Measurements from ENCODE around the gene BPIFA3. TPM values are rescaled to one million over a fixed set of nuclear protein-coding genes. Genes with fewer than 3 reads are reported as not detected.

The BPIFA3 gene
- total and polyA plus RNA-seq, 2 of the 13 experiments (the other 11 are each of a cell fraction or from before 2014, with no cell fraction given) = not detected

DNA sequence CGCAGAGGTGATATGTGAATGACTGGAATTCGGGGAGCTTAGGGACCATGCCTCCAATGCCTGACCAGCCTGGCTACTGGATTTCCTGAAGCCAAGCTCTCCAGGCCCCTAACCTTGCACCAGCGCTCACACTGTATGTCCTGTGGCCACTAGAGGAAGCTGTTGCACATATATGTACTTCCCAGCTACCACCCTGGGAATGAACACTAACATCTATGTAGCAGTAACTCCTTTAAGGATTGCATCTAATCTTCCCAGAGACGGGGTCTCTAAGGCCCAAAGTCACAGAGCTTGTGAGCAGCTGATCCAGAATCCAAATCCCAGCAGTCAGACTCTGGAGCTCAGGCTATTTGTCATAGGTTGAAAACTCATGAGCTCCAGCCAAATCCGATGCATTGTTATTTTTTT lies 45.5 kb downstream of the BPIFA3 start (continued):
- TF ChIP-seq, protein P1, sequence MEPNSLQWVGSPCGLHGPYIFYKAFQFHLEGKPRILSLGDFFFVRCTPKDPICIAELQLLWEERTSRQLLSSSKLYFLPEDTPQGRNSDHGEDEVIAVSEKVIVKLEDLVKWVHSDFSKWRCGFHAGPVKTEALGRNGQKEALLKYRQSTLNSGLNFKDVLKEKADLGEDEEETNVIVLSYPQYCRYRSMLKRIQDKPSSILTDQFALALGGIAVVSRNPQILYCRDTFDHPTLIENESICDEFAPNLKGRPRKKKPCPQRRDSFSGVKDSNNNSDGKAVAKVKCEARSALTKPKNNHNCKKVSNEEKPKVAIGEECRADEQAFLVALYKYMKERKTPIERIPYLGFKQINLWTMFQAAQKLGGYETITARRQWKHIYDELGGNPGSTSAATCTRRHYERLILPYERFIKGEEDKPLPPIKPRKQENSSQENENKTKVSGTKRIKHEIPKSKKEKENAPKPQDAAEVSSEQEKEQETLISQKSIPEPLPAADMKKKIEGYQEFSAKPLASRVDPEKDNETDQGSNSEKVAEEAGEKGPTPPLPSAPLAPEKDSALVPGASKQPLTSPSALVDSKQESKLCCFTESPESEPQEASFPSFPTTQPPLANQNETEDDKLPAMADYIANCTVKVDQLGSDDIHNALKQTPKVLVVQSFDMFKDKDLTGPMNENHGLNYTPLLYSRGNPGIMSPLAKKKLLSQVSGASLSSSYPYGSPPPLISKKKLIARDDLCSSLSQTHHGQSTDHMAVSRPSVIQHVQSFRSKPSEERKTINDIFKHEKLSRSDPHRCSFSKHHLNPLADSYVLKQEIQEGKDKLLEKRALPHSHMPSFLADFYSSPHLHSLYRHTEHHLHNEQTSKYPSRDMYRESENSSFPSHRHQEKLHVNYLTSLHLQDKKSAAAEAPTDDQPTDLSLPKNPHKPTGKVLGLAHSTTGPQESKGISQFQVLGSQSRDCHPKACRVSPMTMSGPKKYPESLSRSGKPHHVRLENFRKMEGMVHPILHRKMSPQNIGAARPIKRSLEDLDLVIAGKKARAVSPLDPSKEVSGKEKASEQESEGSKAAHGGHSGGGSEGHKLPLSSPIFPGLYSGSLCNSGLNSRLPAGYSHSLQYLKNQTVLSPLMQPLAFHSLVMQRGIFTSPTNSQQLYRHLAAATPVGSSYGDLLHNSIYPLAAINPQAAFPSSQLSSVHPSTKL (CRISPR knock-in tag; IDR thresholded peaks at IDR 0.05) = peak; percentile 64
- TF ChIP-seq ZNF232 (CRISPR knock-in tag; IDR thresholded peaks at IDR 0.05; ENCODE audit: borderline replicate concordance) = peak; percentile 44; the same call in 1 of the 2 replicates
- TF ChIP-seq KDM2A (CRISPR knock-in tag; IDR thresholded peaks at IDR 0.05; ENCODE audit: borderline replicate concordance, low read depth) = peak; percentile 61; the same call in 1 of the 2 replicates
- TF ChIP-seq, protein P2, sequence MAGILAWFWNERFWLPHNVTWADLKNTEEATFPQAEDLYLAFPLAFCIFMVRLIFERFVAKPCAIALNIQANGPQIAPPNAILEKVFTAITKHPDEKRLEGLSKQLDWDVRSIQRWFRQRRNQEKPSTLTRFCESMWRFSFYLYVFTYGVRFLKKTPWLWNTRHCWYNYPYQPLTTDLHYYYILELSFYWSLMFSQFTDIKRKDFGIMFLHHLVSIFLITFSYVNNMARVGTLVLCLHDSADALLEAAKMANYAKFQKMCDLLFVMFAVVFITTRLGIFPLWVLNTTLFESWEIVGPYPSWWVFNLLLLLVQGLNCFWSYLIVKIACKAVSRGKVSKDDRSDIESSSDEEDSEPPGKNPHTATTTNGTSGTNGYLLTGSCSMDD (CRISPR knock-in tag; IDR thresholded peaks at IDR 0.05) = no peak
- TF ChIP-seq, protein P3, sequence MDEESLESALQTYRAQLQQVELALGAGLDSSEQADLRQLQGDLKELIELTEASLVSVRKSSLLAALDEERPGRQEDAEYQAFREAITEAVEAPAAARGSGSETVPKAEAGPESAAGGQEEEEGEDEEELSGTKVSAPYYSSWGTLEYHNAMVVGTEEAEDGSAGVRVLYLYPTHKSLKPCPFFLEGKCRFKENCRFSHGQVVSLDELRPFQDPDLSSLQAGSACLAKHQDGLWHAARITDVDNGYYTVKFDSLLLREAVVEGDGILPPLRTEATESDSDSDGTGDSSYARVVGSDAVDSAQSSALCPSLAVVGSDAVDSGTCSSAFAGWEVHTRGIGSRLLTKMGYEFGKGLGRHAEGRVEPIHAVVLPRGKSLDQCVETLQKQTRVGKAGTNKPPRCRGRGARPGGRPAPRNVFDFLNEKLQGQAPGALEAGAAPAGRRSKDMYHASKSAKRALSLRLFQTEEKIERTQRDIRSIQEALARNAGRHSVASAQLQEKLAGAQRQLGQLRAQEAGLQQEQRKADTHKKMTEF (CRISPR knock-in tag; IDR thresholded peaks at IDR 0.05) = 0 out of 2 replicates have a peak, but pooled peaks have one; percentile 23
- TF ChIP-seq, protein P4, sequence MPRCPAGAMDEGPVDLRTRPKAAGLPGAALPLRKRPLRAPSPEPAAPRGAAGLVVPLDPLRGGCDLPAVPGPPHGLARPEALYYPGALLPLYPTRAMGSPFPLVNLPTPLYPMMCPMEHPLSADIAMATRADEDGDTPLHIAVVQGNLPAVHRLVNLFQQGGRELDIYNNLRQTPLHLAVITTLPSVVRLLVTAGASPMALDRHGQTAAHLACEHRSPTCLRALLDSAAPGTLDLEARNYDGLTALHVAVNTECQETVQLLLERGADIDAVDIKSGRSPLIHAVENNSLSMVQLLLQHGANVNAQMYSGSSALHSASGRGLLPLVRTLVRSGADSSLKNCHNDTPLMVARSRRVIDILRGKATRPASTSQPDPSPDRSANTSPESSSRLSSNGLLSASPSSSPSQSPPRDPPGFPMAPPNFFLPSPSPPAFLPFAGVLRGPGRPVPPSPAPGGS (CRISPR knock-in tag; IDR thresholded peaks at IDR 0.05) = 0 out of 2 replicates have a peak, but pooled peaks have one; percentile 53
- no peak for TF ChIP-seq ZNF326 (CRISPR knock-in tag; IDR thresholded peaks at IDR 0.05; ENCODE audit: borderline replicate concordance)
- TF ChIP-seq ZFY (CRISPR knock-in tag; IDR thresholded peaks at IDR 0.05) = peak; percentile 33; the same call in 1 of the 2 replicates
- peak; percentile 50; the same call in 1 of the 2 replicates for TF ChIP-seq THAP11 (CRISPR knock-in tag; IDR thresholded peaks at IDR 0.05)
- no peak for TF ChIP-seq PTBP1 (IDR thresholded peaks at IDR 0.05; ENCODE audit: low read depth, low read length, poor library complexity, severe bottlenecking)
- TF ChIP-seq, protein P5, sequence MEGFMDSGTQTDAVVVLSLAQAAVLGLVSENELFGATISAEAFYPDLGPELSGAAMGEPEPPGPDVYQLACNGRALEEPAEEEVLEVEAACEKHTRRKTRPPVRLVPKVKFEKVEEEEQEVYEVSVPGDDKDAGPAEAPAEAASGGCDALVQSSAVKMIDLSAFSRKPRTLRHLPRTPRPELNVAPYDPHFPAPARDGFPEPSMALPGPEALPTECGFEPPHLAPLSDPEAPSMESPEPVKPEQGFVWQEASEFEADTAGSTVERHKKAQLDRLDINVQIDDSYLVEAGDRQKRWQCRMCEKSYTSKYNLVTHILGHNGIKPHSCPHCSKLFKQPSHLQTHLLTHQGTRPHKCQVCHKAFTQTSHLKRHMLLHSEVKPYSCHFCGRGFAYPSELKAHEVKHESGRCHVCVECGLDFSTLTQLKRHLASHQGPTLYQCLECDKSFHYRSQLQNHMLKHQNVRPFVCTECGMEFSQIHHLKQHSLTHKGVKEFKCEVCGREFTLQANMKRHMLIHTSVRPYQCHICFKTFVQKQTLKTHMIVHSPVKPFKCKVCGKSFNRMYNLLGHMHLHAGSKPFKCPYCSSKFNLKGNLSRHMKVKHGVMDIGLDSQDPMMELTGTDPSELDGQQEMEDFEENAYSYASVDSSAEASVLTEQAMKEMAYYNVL (CRISPR knock-in tag; IDR thresholded peaks at IDR 0.05; ENCODE audit: borderline replicate concordance) = no peak
- no peak for TF ChIP-seq POLR2G (IDR thresholded peaks at IDR 0.05; ENCODE audit: low read depth, low read length)
- TF ChIP-seq AGO1 (IDR thresholded peaks at IDR 0.05; ENCODE audit: low read depth, low read length, poor library complexity, severe bottlenecking) = no peak
- TF ChIP-seq NFYB (CRISPR knock-in tag; IDR thresholded peaks at IDR 0.05) = no peak
- peak; percentile 45; the same call in 1 of the 2 replicates for TF ChIP-seq KAT8 (CRISPR knock-in tag; IDR thresholded peaks at IDR 0.05)
- no peak for TF ChIP-seq NKX3-1 (CRISPR knock-in tag; IDR thresholded peaks at IDR 0.05)
- TF ChIP-seq HDAC6 (IDR thresholded peaks at IDR 0.05; ENCODE audit: low read depth, low read length) = no peak
- TF ChIP-seq, protein P6, sequence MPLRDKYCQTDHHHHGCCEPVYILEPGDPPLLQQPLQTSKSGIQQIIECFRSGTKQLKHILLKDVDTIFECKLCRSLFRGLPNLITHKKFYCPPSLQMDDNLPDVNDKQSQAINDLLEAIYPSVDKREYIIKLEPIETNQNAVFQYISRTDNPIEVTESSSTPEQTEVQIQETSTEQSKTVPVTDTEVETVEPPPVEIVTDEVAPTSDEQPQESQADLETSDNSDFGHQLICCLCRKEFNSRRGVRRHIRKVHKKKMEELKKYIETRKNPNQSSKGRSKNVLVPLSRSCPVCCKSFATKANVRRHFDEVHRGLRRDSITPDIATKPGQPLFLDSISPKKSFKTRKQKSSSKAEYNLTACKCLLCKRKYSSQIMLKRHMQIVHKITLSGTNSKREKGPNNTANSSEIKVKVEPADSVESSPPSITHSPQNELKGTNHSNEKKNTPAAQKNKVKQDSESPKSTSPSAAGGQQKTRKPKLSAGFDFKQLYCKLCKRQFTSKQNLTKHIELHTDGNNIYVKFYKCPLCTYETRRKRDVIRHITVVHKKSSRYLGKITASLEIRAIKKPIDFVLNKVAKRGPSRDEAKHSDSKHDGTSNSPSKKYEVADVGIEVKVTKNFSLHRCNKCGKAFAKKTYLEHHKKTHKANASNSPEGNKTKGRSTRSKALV (CRISPR knock-in tag; IDR thresholded peaks at IDR 0.05) = peak; percentile 37; the same call in 1 of the 2 replicates

Measured in HepG2 (cell line).